SU-DHL-6 (cell line): ENCODE data around the gene ZNF581.

Experiments used
- H2AFZ ChIP-seq: fragments of 200-600 bp; sonication (generic); 2 replicates; pipeline ENCODE4 v1.6.1; 2014; ENCODE audit warnings: low read depth, mild to moderate bottlenecking, moderate library complexity, mixed read lengths, antibody characterized with exemption, low read length; ENCODE audit not compliant: severe bottlenecking
- H3F3A ChIP-seq: fragments of 200-600 bp; shearing (Covaris generic); 2 replicates; pipeline ENCODE4 v1.6.0; 2016; ENCODE audit warnings: antibody characterized with exemption, mild to moderate bottlenecking; ENCODE audit not compliant: insufficient read depth
- H3K27ac ChIP-seq: fragments of 200-600 bp; sonication (generic); 2 replicates; pipeline ENCODE4 v1.5.1; 2016; ENCODE audit warnings: low read depth, mild to moderate bottlenecking, low read length, moderate library complexity, mixed read lengths
- H3K27me3 ChIP-seq: fragments of 200-600 bp; sonication (generic), shearing (Covaris generic); 2 replicates; pipeline ENCODE4 v1.6.0; 2014; ENCODE audit warnings: mild to moderate bottlenecking, low read length
- H3K36me3 ChIP-seq: fragments of 200-600 bp; sonication (generic); 2 replicates; pipeline ENCODE4 v1.6.1; 2014; ENCODE audit warnings: mild to moderate bottlenecking, low read length, mixed read lengths
- H3K4me2 ChIP-seq: fragments of 300-600, 200-600 bp; shearing (Covaris generic), sonication (generic); 2 replicates; pipeline ENCODE4 v1.6.0; 2014; ENCODE audit warnings: low read length, low read depth, mild to moderate bottlenecking; ENCODE audit not compliant: poor library complexity, severe bottlenecking
- H3K4me3 ChIP-seq: fragments of 200-600 bp; sonication (generic); 2 replicates; pipeline ENCODE4 v1.5.1; 2014; ENCODE audit warnings: antibody characterized with exemption, low read length, mild to moderate bottlenecking, mixed read lengths; ENCODE audit not compliant: insufficient read depth, poor library complexity, severe bottlenecking
- H3K79me2 ChIP-seq: fragments of 200-600 bp; sonication (generic); 2 replicates; pipeline ENCODE4 v1.6.1; 2014; ENCODE audit warnings: mild to moderate bottlenecking, low read length, moderate library complexity; ENCODE audit not compliant: insufficient read depth
- H3K9ac ChIP-seq: fragments of 200-600 bp; sonication (generic); 2 replicates; pipeline ENCODE4 v1.7.0; 2014; ENCODE audit warnings: mild to moderate bottlenecking, low read length
- H3K9me2 ChIP-seq: fragments of 200-600 bp; sonication (generic); replicated peaks from 2 replicates; pipeline ENCODE4 v1.6.1; 2014; ENCODE audit warnings: low read length; ENCODE audit not compliant: insufficient read depth
- H3K9me3 ChIP-seq: fragments of 200-600 bp; sonication (generic); 2 replicates; pipeline ENCODE4 v1.6.1; 2014; ENCODE audit warnings: low read length, mixed read lengths; ENCODE audit not compliant: insufficient read depth
- H4K20me1 ChIP-seq: fragments of 200-600 bp; sonication (generic); 2 replicates; pipeline ENCODE4 v1.6.1; 2014; ENCODE audit warnings: low read depth, mild to moderate bottlenecking, antibody characterized with exemption, low read length, moderate library complexity, mixed read lengths
- EZH2phosphoT487 ChIP-seq: fragments of 200-600 bp; sonication (generic), shearing (Covaris generic); conservative IDR thresholded peaks from 2 replicates; pipeline ENCODE4 v1.6.1; 2018; ENCODE audit warnings: mild to moderate bottlenecking, antibody characterized with exemption, low read length, moderate library complexity, mixed read lengths
- TF ChIP-seq, protein P1 (sequence below): fragments of 200-600 bp; sonication (generic); IDR thresholded peaks from one replicate; pipeline ENCODE4 v1.5.1; 2017; ENCODE audit warnings: antibody characterized with exemption, mild to moderate bottlenecking, low read length, moderate library complexity; ENCODE audit not compliant: insufficient read depth, poor library complexity, severe bottlenecking

The ZNF581 gene

DNA sequence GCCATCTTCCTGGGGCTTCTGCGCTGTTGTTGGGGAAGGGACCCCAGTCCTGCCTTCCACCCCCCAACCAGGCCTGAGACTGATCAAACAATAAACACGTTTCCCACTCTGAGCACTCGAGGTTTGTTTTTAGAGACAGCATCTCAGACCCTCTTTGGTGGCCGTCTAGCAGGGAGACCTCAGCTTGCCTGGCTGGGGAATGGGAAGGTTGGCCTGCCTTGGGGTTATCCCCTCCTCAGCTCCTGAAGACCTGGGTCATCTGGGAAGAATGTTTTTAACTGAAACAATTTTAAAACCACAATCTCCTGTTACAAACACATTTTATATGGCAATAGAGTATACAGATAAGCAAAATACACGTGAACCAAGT, 2.0 kb downstream of the ZNF581 start:
- H3K79me2 ChIP-seq = peaks cover 24% of the 10 kb centered on the region
- H3K4me3 ChIP-seq = peak overlapping the region; percentile 99
- H3K9ac ChIP-seq = peak overlapping the region; percentile 98
- H3K27me3 ChIP-seq = no peaks in the 10 kb centered on the region
- no peaks in the 10 kb centered on the region for H3K9me3 ChIP-seq
- TF ChIP-seq, protein P1, sequence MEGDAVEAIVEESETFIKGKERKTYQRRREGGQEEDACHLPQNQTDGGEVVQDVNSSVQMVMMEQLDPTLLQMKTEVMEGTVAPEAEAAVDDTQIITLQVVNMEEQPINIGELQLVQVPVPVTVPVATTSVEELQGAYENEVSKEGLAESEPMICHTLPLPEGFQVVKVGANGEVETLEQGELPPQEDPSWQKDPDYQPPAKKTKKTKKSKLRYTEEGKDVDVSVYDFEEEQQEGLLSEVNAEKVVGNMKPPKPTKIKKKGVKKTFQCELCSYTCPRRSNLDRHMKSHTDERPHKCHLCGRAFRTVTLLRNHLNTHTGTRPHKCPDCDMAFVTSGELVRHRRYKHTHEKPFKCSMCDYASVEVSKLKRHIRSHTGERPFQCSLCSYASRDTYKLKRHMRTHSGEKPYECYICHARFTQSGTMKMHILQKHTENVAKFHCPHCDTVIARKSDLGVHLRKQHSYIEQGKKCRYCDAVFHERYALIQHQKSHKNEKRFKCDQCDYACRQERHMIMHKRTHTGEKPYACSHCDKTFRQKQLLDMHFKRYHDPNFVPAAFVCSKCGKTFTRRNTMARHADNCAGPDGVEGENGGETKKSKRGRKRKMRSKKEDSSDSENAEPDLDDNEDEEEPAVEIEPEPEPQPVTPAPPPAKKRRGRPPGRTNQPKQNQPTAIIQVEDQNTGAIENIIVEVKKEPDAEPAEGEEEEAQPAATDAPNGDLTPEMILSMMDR = no peak
- no peak for TF ChIP-seq EZH2phosphoT487
- H3K4me2 ChIP-seq = peak overlapping the region; percentile 71
- H2AFZ ChIP-seq = no peak overlapping the region
- no peaks in the 10 kb centered on the region for H3K9me2 ChIP-seq
- H3K27ac ChIP-seq = peak overlapping the region; percentile 90
- H3K36me3 ChIP-seq = no peaks in the 10 kb centered on the region; the same call in 1 of the 2 replicates
- H3F3A ChIP-seq = peaks cover 48% of the 10 kb centered on the region
- H4K20me1 ChIP-seq = no peaks in the 10 kb centered on the region

- Histone ChIP-seq H2AFZ (no peak overlapping the region), H3K4me3 (peak overlapping the region; percentile 69), H3K9me2 (no peaks in the 10 kb centered on the region), H3F3A (peaks cover 39% of the 10 kb centered on the region), H3K27ac (peak overlapping the region; percentile 95), H3K27me3 (no peaks in the 10 kb centered on the region), H3K36me3 (no peaks in the 10 kb centered on the region; the same call in 1 of the 2 replicates), H3K9me3 (no peaks in the 10 kb centered on the region), H3K79me2 (peaks cover 24% of the 10 kb centered on the region), H4K20me1 (no peaks in the 10 kb centered on the region), H3K9ac (peak overlapping the region; percentile 92), H3K4me2 (peak overlapping the region; percentile 87)
- no peak for TF ChIP-seq EZH2phosphoT487
- TF ChIP-seq, protein P1 = no peak
Observed at GRCh38 chr19:55646889-55647731, 3.7 kb downstream of the ZNF581 start.

- no peaks in the 10 kb centered on the region; the same call in 1 of the 2 replicates for H3K36me3 ChIP-seq
- peak within 1 kb of the TSS; percentile 92 for H3K9ac ChIP-seq
- no peaks in the 10 kb centered on the region for H3K27me3 ChIP-seq
- peak within 1 kb of the TSS; percentile 95 for H3K27ac ChIP-seq
- no peak for TF ChIP-seq EZH2phosphoT487
- TF ChIP-seq, protein P1 = no peak
- H3K79me2 ChIP-seq = peaks cover 24% of the 10 kb centered on the region
- peaks cover 36% of the 10 kb centered on the region for H3F3A ChIP-seq
- H4K20me1 ChIP-seq = no peaks in the 10 kb centered on the region
- H3K4me3 ChIP-seq = peak within 1 kb of the TSS; percentile 69
- H3K4me2 ChIP-seq = peak within 1 kb of the TSS; percentile 87
- H3K9me2 ChIP-seq = no peaks in the 10 kb centered on the region
- H2AFZ ChIP-seq = no peak within 1 kb of the TSS
- no peaks in the 10 kb centered on the region for H3K9me3 ChIP-seq
Observed at GRCh38 chr19:55647732-55648584, 4.5 kb downstream of the ZNF581 start, which contains the start of gene CCDC106. Gene CCDC106, plus strand, starts transcription at chr19:55648212. Its CDS starts 835 bp downstream, at chr19:55649047.
